Panc1 (cell line): ENCODE measurements around the gene JAML. TPM values are rescaled to one million over a fixed set of nuclear protein-coding genes. Genes with fewer than 3 reads are reported as not detected.

Experiments used
- ATAC-seq: fragments of 200-7000 bp; cut with Tn5 transposase; 2 replicates; pipeline ENCODE4 v1.9.1; 2020; ENCODE audit warnings: mild to moderate bottlenecking, moderate library complexity
- BruUV-seq: library from RNA; stranded (reverse); fragments of 400-500 nt; replicated peaks from 2 replicates; lab custom pipeline; 2021; lab: Mats Ljungman, UMichigan
- CTCF ChIA-PET: fragments of 300-600 bp; sonication (Branson Sonifier 250); formaldehyde crosslinking; loops from one replicate; lab custom pipeline; 2022; ENCODE audit warnings: antibody characterized with exemption; lab: Charles Lee
- POLR2A ChIA-PET: fragments of 300-600 bp; sonication (Branson Sonifier 250); formaldehyde crosslinking; loops from one replicate; lab custom pipeline; 2022; ENCODE audit warnings: antibody characterized with exemption; lab: Charles Lee
- DNase-seq: peaks from one replicate; pipeline ENCODE4 v3.0.0-alpha.2; 2010; ENCODE audit warnings: low read depth, low spot score
- H3K27ac ChIP-seq: 2 replicates; pipeline ENCODE4 v1.5.1; 2011; ENCODE audit warnings: mild to moderate bottlenecking, low read length, inconsistent platforms
- H3K27me3 ChIP-seq: fragments of 200-500 bp; sonication (Bioruptor generic); 2 replicates; pipeline ENCODE4 v1.6.0; 2014; ENCODE audit warnings: low read length, inconsistent platforms; ENCODE audit not compliant: control insufficient read depth, insufficient read depth
- H3K36me3 ChIP-seq: fragments of 200-500 bp; sonication (Bioruptor generic); 2 replicates; pipeline ENCODE4 v1.5.1; 2014; ENCODE audit warnings: inconsistent platforms, mild to moderate bottlenecking, low read length, moderate library complexity; ENCODE audit not compliant: control insufficient read depth, insufficient read depth
- H3K4me1 ChIP-seq: 2 replicates; pipeline ENCODE4 v1.5.1; 2011; ENCODE audit warnings: inconsistent platforms, mild to moderate bottlenecking, low read length, moderate library complexity; ENCODE audit not compliant: control insufficient read depth, insufficient read depth
- H3K4me3 ChIP-seq, 2 experiments: 2 replicates each; pipeline ENCODE4 v1.5.1; 2011 to 2012; ENCODE audit warnings: low read depth in 2 of 2, low read length in 2 of 2, mild to moderate bottlenecking in 2 of 2, inconsistent platforms in 1 of 2, moderate library complexity in 1 of 2
- H3K9me3 ChIP-seq: fragments of 200-500 bp; sonication (Bioruptor generic); 2 replicates; pipeline ENCODE4 v1.5.1; 2014; ENCODE audit warnings: low read depth, mild to moderate bottlenecking, inconsistent platforms, low read length, moderate library complexity; ENCODE audit not compliant: control insufficient read depth, insufficient read depth
- POLR2AphosphoS5 ChIP-seq: IDR thresholded peaks from 2 replicates; pipeline ENCODE4 v1.6.1; 2012; ENCODE audit warnings: mild to moderate bottlenecking, low read depth, low read length, moderate library complexity
- SIN3A ChIP-seq: IDR thresholded peaks from 2 replicates; pipeline ENCODE4 v1.6.1; 2012; ENCODE audit warnings: low read depth, mild to moderate bottlenecking, low read length, moderate library complexity, borderline replicate concordance; ENCODE audit not compliant: insufficient read depth
- TCF7L2 ChIP-seq: IDR thresholded peaks from 2 replicates; pipeline ENCODE4 v1.6.1; 2011; ENCODE audit warnings: mild to moderate bottlenecking, low read depth, low read length, inconsistent platforms
- in situ Hi-C: cut with HindIII; loops from 2 replicates; pipeline ENCODE4 v1.10.0; 2016; ENCODE audit warnings: low sequenced_read_pairs, low pct_unique_long_range_greater_than_20kb
- intact Hi-C: fragments of 100-400 bp; cut with micrococcal nuclease; formaldehyde crosslinking; loops from one replicate; pipeline ENCODE4 v1.10.0; 2022; ENCODE audit not compliant: unreplicated experiment
- total RNA-seq: library from RNA; stranded (reverse); gene quantifications from one replicate; pipeline ENCODE4 v1.2.1, GENCODE V29; 2021; ENCODE audit not compliant: unreplicated experiment
- TF ChIP-seq, protein P1 (sequence below): fragments of 450-650 bp; IDR thresholded peaks from 2 replicates; pipeline ENCODE4 v1.5.1; 2017; ENCODE audit warnings: mild to moderate bottlenecking
- TF ChIP-seq, protein P2 (sequence below), 2 experiments: IDR thresholded peaks; 2 replicates each; pipeline ENCODE4 v1.6.1; 2011 to 2012; ENCODE audit warnings: low read depth in 2 of 2, control low read depth in 1 of 2, low read length in 1 of 2, mild to moderate bottlenecking in 1 of 2, moderate library complexity in 1 of 2; ENCODE audit not compliant: insufficient read depth in 1 of 2

JAML gene
- total RNA-seq, 1 experiment from 2014 or later: 0.39 TPM

- no peak for TF ChIP-seq TCF7L2
- TF ChIP-seq, protein P1, sequence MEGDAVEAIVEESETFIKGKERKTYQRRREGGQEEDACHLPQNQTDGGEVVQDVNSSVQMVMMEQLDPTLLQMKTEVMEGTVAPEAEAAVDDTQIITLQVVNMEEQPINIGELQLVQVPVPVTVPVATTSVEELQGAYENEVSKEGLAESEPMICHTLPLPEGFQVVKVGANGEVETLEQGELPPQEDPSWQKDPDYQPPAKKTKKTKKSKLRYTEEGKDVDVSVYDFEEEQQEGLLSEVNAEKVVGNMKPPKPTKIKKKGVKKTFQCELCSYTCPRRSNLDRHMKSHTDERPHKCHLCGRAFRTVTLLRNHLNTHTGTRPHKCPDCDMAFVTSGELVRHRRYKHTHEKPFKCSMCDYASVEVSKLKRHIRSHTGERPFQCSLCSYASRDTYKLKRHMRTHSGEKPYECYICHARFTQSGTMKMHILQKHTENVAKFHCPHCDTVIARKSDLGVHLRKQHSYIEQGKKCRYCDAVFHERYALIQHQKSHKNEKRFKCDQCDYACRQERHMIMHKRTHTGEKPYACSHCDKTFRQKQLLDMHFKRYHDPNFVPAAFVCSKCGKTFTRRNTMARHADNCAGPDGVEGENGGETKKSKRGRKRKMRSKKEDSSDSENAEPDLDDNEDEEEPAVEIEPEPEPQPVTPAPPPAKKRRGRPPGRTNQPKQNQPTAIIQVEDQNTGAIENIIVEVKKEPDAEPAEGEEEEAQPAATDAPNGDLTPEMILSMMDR: no peak
- TF ChIP-seq, protein P2, sequence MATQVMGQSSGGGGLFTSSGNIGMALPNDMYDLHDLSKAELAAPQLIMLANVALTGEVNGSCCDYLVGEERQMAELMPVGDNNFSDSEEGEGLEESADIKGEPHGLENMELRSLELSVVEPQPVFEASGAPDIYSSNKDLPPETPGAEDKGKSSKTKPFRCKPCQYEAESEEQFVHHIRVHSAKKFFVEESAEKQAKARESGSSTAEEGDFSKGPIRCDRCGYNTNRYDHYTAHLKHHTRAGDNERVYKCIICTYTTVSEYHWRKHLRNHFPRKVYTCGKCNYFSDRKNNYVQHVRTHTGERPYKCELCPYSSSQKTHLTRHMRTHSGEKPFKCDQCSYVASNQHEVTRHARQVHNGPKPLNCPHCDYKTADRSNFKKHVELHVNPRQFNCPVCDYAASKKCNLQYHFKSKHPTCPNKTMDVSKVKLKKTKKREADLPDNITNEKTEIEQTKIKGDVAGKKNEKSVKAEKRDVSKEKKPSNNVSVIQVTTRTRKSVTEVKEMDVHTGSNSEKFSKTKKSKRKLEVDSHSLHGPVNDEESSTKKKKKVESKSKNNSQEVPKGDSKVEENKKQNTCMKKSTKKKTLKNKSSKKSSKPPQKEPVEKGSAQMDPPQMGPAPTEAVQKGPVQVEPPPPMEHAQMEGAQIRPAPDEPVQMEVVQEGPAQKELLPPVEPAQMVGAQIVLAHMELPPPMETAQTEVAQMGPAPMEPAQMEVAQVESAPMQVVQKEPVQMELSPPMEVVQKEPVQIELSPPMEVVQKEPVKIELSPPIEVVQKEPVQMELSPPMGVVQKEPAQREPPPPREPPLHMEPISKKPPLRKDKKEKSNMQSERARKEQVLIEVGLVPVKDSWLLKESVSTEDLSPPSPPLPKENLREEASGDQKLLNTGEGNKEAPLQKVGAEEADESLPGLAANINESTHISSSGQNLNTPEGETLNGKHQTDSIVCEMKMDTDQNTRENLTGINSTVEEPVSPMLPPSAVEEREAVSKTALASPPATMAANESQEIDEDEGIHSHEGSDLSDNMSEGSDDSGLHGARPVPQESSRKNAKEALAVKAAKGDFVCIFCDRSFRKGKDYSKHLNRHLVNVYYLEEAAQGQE (IDR thresholded peaks at IDR 0.05; ENCODE audit: insufficient read depth in 1 of 2, low read depth in 2 of 2, low read length in 1 of 2): no peak
- TF ChIP-seq SIN3A: no peak
- TF ChIP-seq POLR2AphosphoS5: no peak
- Histone ChIP-seq H3K27me3 (peaks cover 10% of the 10 kb centered on the region; the same call in 1 of the 2 replicates), H3K27ac (no peak overlapping the region), H3K36me3 (no peaks in the 10 kb centered on the region), H3K9me3 (no peaks in the 10 kb centered on the region), H3K4me1 (0 out of 2 replicates have a peak, but pooled peaks cover 3% of the 10 kb centered on the region), H3K4me3 (no peak overlapping the region)
- in situ Hi-C loops (no loop called here), intact Hi-C loops (loop anchor here (2.0 to 10.0 kb wide), 3 partner anchors 92 to 286 kb away; no protein-coding TSS in a partner anchor)
- ChIA-PET CTCF (interaction anchor here (0.6 to 1.5 kb wide), 9 partner anchors 17 to 152 kb away, joined by 3 to 12 read pairs (median 5); partner anchors contain the start of gene JAML), POLR2A (no interaction called here)
- no TSS peak for BruUV-seq
- ATAC-seq (no peak), DNase-seq (no peak)
These were observed 25.7 kb downstream of the JAML start for GRCh38 chr11:118199135-118199534.

GRCh38 chr11:118198370-118198769, 26.4 kb downstream of the JAML start:
- ATAC-seq (peak; percentile 96), DNase-seq (peak; percentile 42)
- TF ChIP-seq TCF7L2 (no peak), POLR2AphosphoS5 (no peak)
- TF ChIP-seq, protein P1: peak; percentile 98
- TF ChIP-seq, protein P2 (IDR thresholded peaks at IDR 0.05; ENCODE audit: insufficient read depth in 1 of 2, low read depth in 2 of 2, low read length in 1 of 2): no peak
- intact Hi-C loops (loop anchor here (2.0 to 10.0 kb wide), 3 partner anchors 92 to 286 kb away; no protein-coding TSS in a partner anchor), in situ Hi-C loops (no loop called here)
- Histone ChIP-seq H3K4me3 (no peak overlapping the region), H3K4me1 (0 out of 2 replicates have a peak, but pooled peaks cover 3% of the 10 kb centered on the region), H3K36me3 (no peaks in the 10 kb centered on the region), H3K27me3 (peaks cover 7% of the 10 kb centered on the region; the same call in 1 of the 2 replicates), H3K9me3 (no peaks in the 10 kb centered on the region), H3K27ac (no peak overlapping the region)
- POLR2A ChIA-PET: no interaction called here
- CTCF ChIA-PET: interaction anchor here (0.6 to 1.5 kb wide), 16 partner anchors 11 to 153 kb away, joined by 3 to 12 read pairs (median 4); partner anchors contain the start of gene JAML
- no TSS peak for BruUV-seq
